HepG2 (cell line): ENCODE data around the gene RHOG. TPM values are rescaled to one million over a fixed set of nuclear protein-coding genes. Genes with fewer than 3 reads are reported as not detected.

Experiments
- CBX5 ChIP-seq: sonication (generic); formaldehyde crosslinking; IDR thresholded peaks from 2 replicates; pipeline ENCODE4 v1.4.0; 2020; ENCODE audit warnings: missing genetic modification reagents, borderline replicate concordance
- CREB1 ChIP-seq, 2 experiments: fragments of 450-650 bp in 1 of 2; IDR thresholded peaks; 2 replicates each; pipeline ENCODE4 v1.6.1; 2016 to 2017; ENCODE audit warnings: control low read depth in 1 of 2, mild to moderate bottlenecking in 1 of 2, missing compliant biosample characterization in 1 of 2, missing genetic modification characterization in 1 of 2
- HDAC1 ChIP-seq: sonication (generic); formaldehyde crosslinking; IDR thresholded peaks from 2 replicates; pipeline ENCODE4 v1.5.1; 2020; ENCODE audit warnings: mild to moderate bottlenecking, missing genetic modification reagents
- HIVEP1 ChIP-seq: sonication (generic); formaldehyde crosslinking; IDR thresholded peaks from 2 replicates; pipeline ENCODE4 v1.4.0; 2020; ENCODE audit warnings: mild to moderate bottlenecking, missing genetic modification reagents
- HMG20B ChIP-seq: conservative IDR thresholded peaks from 2 replicates; pipeline ENCODE4 v1.6.1; 2016; ENCODE audit warnings: missing genetic modification reagents, missing compliant biosample characterization
- HOXA7 ChIP-seq: sonication (generic); formaldehyde crosslinking; IDR thresholded peaks from 2 replicates; pipeline ENCODE4 v1.8.1; 2022; ENCODE audit warnings: mild to moderate bottlenecking, missing genetic modification reagents, moderate library complexity
- KAT7 ChIP-seq: IDR thresholded peaks from 2 replicates; pipeline ENCODE4 v1.6.1; 2018; ENCODE audit warnings: borderline replicate concordance, missing compliant biosample characterization
- KMT2B ChIP-seq: IDR thresholded peaks from 2 replicates; pipeline ENCODE4 v1.6.1; 2016; ENCODE audit warnings: missing genetic modification reagents, missing compliant biosample characterization
- MTF2 ChIP-seq: sonication (generic); formaldehyde crosslinking; IDR thresholded peaks from 2 replicates; pipeline ENCODE4 v1.5.0; 2020; ENCODE audit warnings: missing genetic modification reagents, borderline replicate concordance
- NCOR1 ChIP-seq: fragments of 200-600 bp; sonication (generic); IDR thresholded peaks from 2 replicates; pipeline ENCODE4 v1.7.0; 2017; ENCODE audit warnings: antibody characterized with exemption, low read length, borderline replicate concordance
- NFE2L2 ChIP-seq: fragments of 150-350 bp; IDR thresholded peaks from 2 replicates; pipeline ENCODE4 v1.6.1; 2014; ENCODE audit warnings: low read length
- ONECUT2 ChIP-seq: sonication (generic); formaldehyde crosslinking; IDR thresholded peaks from 2 replicates; pipeline ENCODE4 v1.4.0; 2020; ENCODE audit warnings: missing genetic modification reagents
- SALL1 ChIP-seq: sonication (generic); formaldehyde crosslinking; IDR thresholded peaks from 2 replicates; pipeline ENCODE4 v1.8.0; 2022; ENCODE audit warnings: mild to moderate bottlenecking, missing genetic modification reagents
- SAP130 ChIP-seq: IDR thresholded peaks from 2 replicates; pipeline ENCODE4 v1.6.1; 2016; ENCODE audit warnings: low read depth
- SMAD3 ChIP-seq: sonication (generic); formaldehyde crosslinking; IDR thresholded peaks from 2 replicates; pipeline ENCODE4 v1.4.0; 2020; ENCODE audit warnings: missing genetic modification reagents
- SPEN ChIP-seq: sonication (generic); formaldehyde crosslinking; IDR thresholded peaks from 2 replicates; pipeline ENCODE4 v1.5.1; 2020; ENCODE audit warnings: low read depth, mild to moderate bottlenecking, missing genetic modification reagents
- SRY ChIP-seq: sonication (generic); formaldehyde crosslinking; IDR thresholded peaks from 2 replicates; pipeline ENCODE4 v1.8.0; 2022; ENCODE audit warnings: mild to moderate bottlenecking, missing genetic modification reagents
- SSRP1 ChIP-seq: IDR thresholded peaks from 2 replicates; pipeline ENCODE4 v1.6.1; 2016; ENCODE audit warnings: control low read depth
- TARDBP ChIP-seq: sonication (generic); formaldehyde crosslinking; IDR thresholded peaks from 2 replicates; pipeline ENCODE4 v1.8.0; 2022; ENCODE audit warnings: mild to moderate bottlenecking, missing genetic modification reagents
- ZHX2 ChIP-seq, 2 experiments: sonication (generic) in 1 of 2; formaldehyde crosslinking in 1 of 2; IDR thresholded peaks; 2 replicates each; pipeline versions ENCODE4 v1.6.1 to v1.9.0; 2014 to 2022; ENCODE audit warnings: antibody characterized with exemption in 1 of 2, borderline replicate concordance in 1 of 2, inconsistent platforms in 1 of 2, low read depth in 1 of 2, missing genetic modification reagents in 1 of 2
- ZNF296 ChIP-seq: sonication (generic); formaldehyde crosslinking; conservative IDR thresholded peaks from 2 replicates; pipeline ENCODE4 v1.5.0; 2020; ENCODE audit warnings: mild to moderate bottlenecking, missing genetic modification reagents
- ZNF383 ChIP-seq: sonication (generic); formaldehyde crosslinking; IDR thresholded peaks from 2 replicates; pipeline ENCODE4 v1.4.0; 2020; ENCODE audit warnings: missing genetic modification reagents, mild to moderate bottlenecking, borderline replicate concordance
- ZNF558 ChIP-seq: sonication (generic); formaldehyde crosslinking; IDR thresholded peaks from 2 replicates; pipeline ENCODE4 v1.9.0; 2022; ENCODE audit warnings: mild to moderate bottlenecking, missing genetic modification reagents, borderline replicate concordance
- ZNF773 ChIP-seq: sonication (generic); formaldehyde crosslinking; IDR thresholded peaks from 2 replicates; pipeline ENCODE4 v1.4.0; 2020; ENCODE audit warnings: missing genetic modification reagents, borderline replicate concordance
- ZNF839 ChIP-seq: sonication (generic); formaldehyde crosslinking; IDR thresholded peaks from 2 replicates; pipeline ENCODE4 v1.4.0; 2020; ENCODE audit warnings: missing genetic modification reagents, mild to moderate bottlenecking, borderline replicate concordance
- ZSCAN25 ChIP-seq: sonication (generic); formaldehyde crosslinking; IDR thresholded peaks from 2 replicates; pipeline ENCODE4 v1.8.0; 2022; ENCODE audit warnings: mild to moderate bottlenecking, missing genetic modification reagents
- polyA plus RNA-seq, 8 experiments: library from polyadenylated mRNA; depleted of rRNA in 3 of 8; stranded (reverse) in 7 of 8; unstranded in 1 of 8; fragments of >200 nt; fragmentation: Illumina TruSeq in 4 of 8; extraction: Trizol in 4 of 8; gene quantifications; 2 replicates each; pipeline versions ENCODE4 v1.2.1 to v1.2.3, GENCODE V29; 2011 to 2016; ENCODE audit warnings: low read depth in 4 of 8, missing spikeins in 1 of 8, mixed read lengths in 1 of 8; ENCODE audit not compliant: insufficient read depth in 1 of 8
- total RNA-seq, 5 experiments: library from RNA; depleted of rRNA; stranded (reverse); fragments of >200 nt; fragmentation: Illumina TruSeq; extraction: Trizol; gene quantifications; 2 replicates each; pipeline ENCODE4 v1.2.3, GENCODE V29; 2016; ENCODE audit warnings: low read depth in 1 of 5

Gene RHOG
- total and polyA plus RNA-seq, 2 of the 13 experiments (the other 11 are each of a cell fraction or from before 2014, with no cell fraction given): 7.7 to 23.4 TPM

GRCh38 chr11:3854977-3855807 is 14.4 kb upstream of the RHOG start, which contains the start of gene STIM1 (continued):
- no peak for TF ChIP-seq ZHX2 (IDR thresholded peaks at IDR 0.05; ENCODE audit: low read depth)
- TF ChIP-seq ZHX2 (CRISPR knock-in tag; IDR thresholded peaks at IDR 0.05; ENCODE audit: borderline replicate concordance): peak; percentile 72; the same call in 1 of the 2 replicates
- TF ChIP-seq TARDBP (CRISPR knock-in tag): peak; percentile 61; the same call in 1 of the 2 replicates
- peak; percentile 47; the same call in 1 of the 2 replicates for TF ChIP-seq SMAD3
- peak; percentile 74; the same call in 1 of the 2 replicates for TF ChIP-seq SPEN (CRISPR knock-in tag)
- no peak; the same call in 1 of the 2 replicates for TF ChIP-seq HMG20B
- TF ChIP-seq CBX5: peak; percentile 74; the same call in 1 of the 2 replicates
- TF ChIP-seq MTF2 (CRISPR knock-in tag): peak; percentile 12; the same call in 1 of the 2 replicates
- peak; percentile 89 for TF ChIP-seq HDAC1 (CRISPR knock-in tag)
- peak; percentile 33; the same call in 1 of the 2 replicates for TF ChIP-seq KAT7
- no peak for TF ChIP-seq NCOR1
- 0 out of 2 replicates have a peak, but pooled peaks have one; percentile 15 for TF ChIP-seq ZNF558 (CRISPR knock-in tag)
- TF ChIP-seq CREB1 (IDR thresholded peaks at IDR 0.05): no peak
- peak; percentile 61 for TF ChIP-seq CREB1 (CRISPR knock-in tag; IDR thresholded peaks at IDR 0.05)
- TF ChIP-seq ZSCAN25 (CRISPR knock-in tag): peak; percentile 16; the same call in 1 of the 2 replicates
- TF ChIP-seq SALL1 (CRISPR knock-in tag): peak; percentile 84
- TF ChIP-seq SAP130 (CRISPR knock-in tag): peak; percentile 77
- no peak for TF ChIP-seq ZNF296 (CRISPR knock-in tag)
- no peak for TF ChIP-seq ZNF839 (CRISPR knock-in tag)
- no peak; the same call in 1 of the 2 replicates for TF ChIP-seq HIVEP1 (CRISPR knock-in tag)
- TF ChIP-seq ONECUT2 (CRISPR knock-in tag): no peak
- TF ChIP-seq ZNF383 (CRISPR knock-in tag): no peak
- peak; percentile 90; the same call in 1 of the 2 replicates for TF ChIP-seq ZNF773 (CRISPR knock-in tag)
- TF ChIP-seq SSRP1: no peak
- peak; percentile 73 for TF ChIP-seq SRY (CRISPR knock-in tag)
- TF ChIP-seq NFE2L2: no peak
- TF ChIP-seq HOXA7 (CRISPR knock-in tag): no peak
- peak; percentile 69; the same call in 1 of the 2 replicates for TF ChIP-seq KMT2B (CRISPR knock-in tag)
